GM19023 (cell line): Measurements from ENCODE around the gene DDB1.

ENCODE experiments used
- ATAC-seq: cut with Tn5 transposase; IDR thresholded peaks from one replicate; pipeline ENCODE4 v1.9.1; 2021; ENCODE audit warnings: mild to moderate bottlenecking, moderate library complexity; ENCODE audit not compliant: unreplicated experiment

Gene DDB1

DNA sequence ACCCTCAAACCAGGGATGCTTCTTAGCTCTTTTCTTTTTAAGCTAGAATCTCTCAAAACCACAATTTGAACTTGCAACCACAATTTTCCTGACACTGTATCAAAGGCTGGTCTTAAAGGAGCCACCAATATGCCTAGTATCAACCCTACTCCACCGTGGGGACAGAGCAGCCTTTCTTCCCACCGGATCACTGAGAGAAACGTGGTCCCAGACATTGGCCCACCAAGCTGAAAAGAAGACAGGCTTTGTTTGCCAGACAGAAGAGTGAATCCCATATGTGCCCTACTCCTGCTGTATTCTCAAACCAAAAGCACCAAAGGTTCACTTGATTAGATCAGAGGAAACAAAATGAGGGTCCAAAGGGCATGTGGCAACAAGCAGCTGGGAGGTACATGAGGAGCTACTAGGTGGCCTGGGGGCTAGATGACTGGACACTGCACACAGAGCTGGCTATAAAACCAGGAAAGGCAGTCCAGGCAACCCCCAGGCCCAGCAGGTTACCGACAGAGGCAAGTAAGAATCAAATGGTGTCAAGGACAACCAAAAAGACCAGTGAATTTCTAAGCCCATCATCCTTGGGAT lies 34.2 kb downstream of the DDB1 start:
- ATAC-seq: no peak

DNA sequence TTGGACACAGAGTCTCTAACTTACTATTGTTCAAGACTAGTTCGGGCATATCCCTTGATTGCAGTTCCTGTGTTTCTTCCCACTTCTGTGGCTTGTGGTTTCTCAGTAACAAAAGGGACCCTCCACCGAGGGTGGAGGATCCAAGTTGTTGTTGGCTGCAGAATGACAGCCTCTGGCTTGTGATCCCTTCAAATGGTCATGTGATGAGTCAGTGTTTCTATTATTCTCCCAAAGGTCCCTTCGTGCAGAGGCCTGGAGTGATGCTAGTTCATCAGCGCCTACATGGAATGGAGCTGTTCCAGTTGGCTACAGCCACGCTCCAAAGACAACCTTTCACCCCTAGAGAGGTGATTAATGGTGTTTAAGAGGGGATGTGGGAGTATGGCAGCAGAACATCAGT lies 35.2 kb downstream of the DDB1 start:
- ATAC-seq: no peak

DNA sequence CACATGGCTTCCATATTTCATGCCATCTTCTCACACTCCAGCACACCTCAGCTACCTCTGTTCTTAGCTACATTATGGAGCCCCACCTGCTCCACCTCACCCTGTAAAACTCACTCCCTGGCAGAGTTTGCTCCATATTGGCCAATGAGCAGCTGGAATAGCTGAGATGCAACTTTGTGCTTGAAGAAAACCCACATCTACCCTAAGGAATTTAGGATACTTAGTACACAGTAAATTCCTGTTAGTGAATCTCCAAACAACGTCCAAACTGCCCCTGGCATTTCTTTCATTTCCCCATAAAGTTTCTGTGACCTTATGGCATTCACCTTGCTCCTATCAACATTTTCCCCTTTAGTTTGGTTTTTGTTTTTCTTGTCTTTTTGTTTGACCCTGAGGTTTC lies 35.6 kb downstream of the DDB1 start:
- no peak for ATAC-seq

DNA sequence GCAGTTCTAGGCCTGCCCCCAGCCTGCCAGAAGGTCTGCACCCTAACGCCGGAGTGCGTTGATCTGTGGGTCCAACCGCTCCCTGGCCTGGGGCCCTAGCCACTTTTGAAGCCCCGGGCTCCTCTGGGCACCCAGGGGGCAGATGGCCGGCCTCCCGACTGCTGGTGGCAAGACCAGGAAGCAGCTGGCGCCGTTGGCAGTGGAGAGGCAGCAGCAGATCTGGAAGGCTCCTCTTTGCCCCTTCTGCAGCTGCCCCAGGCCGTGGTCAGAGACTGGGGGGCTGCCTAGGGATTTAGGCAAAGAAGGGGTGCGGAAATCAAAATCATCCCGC lies 37.3 kb downstream of the DDB1 start:
- no peak for ATAC-seq

GRCh38 chr11:61294717-61295595 lies 37.9 kb downstream of the DDB1 start, which contains the start of gene VWCE:
Gene VWCE (minus strand): TSS chr11:61295316. CDS start chr11:61295037, 279 bp downstream.
- ATAC-seq: peak; percentile 78

GRCh38 chr11:61293867-61294716 lies 38.8 kb downstream of the DDB1 start:
- ATAC-seq: peak; percentile 38

DNA sequence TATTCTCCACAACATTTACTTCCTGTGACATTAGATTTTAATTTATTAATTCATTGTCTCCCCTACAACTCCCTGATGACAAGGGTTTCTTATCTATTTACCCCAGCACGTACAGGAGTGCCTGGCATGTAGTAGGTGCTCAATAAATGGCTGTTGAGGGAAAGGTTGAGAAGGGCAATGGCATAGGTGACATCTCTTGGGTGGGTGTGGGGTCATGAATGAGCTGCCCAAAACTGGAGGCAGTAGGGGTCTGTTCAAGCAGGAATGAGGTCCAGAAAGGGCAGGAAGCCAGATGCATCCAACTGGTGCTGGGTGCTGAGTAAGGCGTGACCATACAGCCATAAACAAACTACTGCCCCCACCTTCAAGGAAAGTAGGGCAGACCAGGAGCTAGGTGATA lies 40.5 kb downstream of the DDB1 start:
- ATAC-seq: no peak

GRCh38 chr11:61290905-61291690 lies 41.8 kb downstream of the DDB1 start:
- ATAC-seq: no peak

DNA sequence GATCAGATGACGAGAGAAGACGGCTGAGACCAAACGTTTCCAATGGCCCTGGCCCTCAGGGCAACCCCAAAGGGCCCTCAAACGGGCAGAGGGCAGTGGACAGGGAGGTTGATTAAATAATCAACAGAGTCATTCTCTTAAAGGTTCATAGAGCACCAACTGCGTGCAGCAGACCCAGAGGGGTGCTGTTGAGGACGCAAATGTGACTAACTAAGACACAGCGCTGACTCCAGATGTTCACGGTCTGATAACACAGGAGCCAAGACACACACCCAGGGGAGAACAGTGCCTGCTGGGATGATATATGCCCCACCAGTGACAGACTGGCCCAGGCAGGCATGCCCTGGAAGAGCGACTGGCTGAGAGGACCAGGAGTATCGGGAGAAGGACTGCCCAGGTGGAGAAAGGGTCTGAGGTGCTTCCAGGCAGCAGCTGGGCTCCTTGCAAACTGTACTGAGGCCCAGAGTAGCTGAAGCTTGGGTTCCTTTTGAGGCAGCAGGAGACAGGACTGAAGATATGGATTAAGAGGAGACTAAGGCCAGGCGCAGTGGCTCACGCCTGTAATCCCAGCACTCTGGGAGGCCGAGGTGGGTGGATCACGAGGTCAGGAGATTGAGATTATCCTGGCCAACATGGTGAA lies 45.4 kb downstream of the DDB1 start:
- ATAC-seq: no peak

GRCh38 chr11:61283613-61284012 lies 49.3 kb downstream of the DDB1 start:
- ATAC-seq: no peak

GRCh38 chr11:61281581-61282250 lies 51.2 kb downstream of the DDB1 start:
- ATAC-seq: no peak

GRCh38 chr11:61280883-61281580 lies 51.9 kb downstream of the DDB1 start:
- no peak for ATAC-seq

DNA sequence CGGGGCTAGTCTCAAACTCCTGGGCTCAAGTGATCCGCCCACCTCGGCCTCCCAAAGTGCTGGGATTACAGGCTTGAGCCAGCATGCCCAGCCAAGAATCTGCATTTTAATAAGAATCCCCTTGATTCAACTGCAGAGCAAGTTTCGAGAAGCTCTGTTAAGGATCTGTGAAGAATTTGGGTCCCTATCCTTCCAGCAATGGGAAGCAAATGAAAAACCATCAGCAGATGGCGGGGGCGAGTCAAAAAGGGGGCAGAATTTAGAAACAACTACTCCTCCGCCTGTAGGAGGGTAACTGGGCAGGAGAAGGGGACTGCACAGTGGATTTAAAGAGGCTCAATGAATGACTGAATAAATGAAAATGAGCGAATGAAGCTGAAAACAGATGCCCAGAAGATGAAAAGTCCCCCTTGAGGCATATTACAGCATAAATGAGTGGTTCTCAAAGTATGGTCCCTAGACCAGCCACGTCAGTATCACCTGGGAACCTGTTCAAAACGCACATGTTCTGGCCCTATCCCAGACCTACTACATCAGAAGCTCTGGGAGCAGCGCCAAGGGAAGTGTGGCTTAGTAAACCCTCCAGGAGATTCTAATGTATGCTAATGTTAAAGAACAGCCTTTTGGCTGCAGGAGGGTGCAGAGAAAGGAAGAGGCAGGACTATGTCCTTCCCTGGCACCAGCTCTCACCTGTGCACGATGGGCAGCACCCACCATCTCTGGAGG lies 52.8 kb downstream of the DDB1 start:
- no peak for ATAC-seq

DNA sequence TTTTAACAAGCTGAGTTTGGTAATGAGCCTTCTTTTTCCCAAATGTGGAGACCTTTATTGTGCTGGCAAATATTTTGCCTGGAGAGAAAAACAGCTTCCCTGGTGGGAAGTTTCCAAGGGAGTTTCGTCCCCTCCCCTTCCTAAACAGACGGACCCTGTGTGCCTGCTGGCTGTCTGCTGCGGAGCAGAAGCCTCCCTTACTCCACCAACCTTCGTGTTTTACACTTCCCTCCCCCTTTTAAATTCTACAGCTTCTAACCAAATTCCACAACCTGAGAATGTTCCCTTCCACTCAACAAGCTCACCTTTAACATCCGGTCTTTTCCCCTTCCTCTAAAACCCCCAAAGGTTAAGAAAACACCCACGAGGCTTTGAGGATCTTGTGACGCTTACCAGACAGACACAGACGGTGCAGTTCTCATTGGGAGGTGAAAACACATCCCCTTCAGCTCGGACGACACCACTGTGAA lies 54.9 kb downstream of the DDB1 start:
- ATAC-seq: no peak

DNA sequence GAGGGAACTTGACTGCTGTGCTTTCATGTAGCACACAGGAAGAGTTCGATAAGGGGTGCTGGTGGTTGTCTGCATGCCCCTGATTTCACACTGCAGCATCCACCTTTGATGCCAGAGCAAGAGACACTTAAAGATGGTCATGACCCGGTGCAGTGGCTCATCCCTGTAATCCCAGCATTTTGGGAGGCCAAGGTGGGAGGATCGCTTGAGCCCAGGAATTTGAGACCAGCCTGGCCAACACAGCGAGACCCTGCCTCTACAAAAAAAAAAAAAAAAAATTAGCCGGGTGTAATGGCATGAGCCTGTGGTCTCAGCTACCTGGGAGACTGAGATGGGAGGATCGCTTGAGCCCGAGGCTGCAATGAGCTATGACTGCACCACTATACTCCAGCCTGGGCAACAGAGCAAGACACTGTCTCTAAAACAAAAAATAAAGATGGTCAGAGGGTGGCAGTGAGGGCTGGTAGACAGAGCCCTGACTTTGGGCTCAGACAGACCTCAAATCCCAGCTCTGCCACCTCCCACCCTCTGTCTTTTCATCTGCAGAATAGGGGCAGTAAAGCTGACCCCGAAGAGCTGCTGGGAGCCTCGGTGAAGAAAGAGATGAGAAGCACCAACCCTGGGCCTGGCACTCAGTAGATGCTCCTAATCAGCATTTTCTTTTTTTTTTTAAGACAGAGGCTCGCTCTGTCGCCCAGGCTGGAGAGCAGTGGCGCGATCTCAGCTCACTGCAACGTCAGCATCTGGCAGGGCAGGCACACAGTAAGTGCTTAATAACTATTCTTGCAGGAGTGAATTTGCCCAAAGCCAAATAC lies 55.5 kb downstream of the DDB1 start:
- no peak for ATAC-seq

GRCh38 chr11:61275191-61275590 lies 57.7 kb downstream of the DDB1 start:
- no peak for ATAC-seq

GRCh38 chr11:61274084-61274483 lies 58.8 kb downstream of the DDB1 start:
- ATAC-seq: no peak
